GM19025 (cell line): ENCODE results near the gene DCXR.

Source experiments
- ATAC-seq: cut with Tn5 transposase; IDR thresholded peaks from one replicate; pipeline ENCODE4 v1.9.1; 2021; ENCODE audit warnings: mild to moderate bottlenecking, low read depth, moderate library complexity; ENCODE audit not compliant: unreplicated experiment

DCXR gene

DNA sequence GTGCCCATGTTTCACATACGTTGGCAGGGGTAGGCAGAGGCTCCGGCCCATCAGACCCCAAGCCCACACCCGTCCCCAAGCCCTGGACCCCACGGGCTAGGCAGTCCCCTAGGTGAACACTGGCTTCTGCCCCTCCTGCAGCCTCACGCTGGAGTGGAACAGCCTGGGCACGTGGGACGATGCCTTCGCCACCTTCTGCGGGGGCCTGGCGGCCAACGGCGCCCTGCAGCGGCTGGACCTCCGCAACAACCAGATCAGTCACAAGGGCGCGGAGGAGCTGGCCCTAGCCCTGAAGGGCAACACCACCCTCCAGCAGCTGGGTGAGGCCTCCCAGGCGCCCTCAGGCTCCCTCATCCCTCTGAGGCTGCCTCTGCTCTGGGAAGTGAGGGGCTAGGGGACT, 12.6 kb downstream of the DCXR start:
- ATAC-seq: no peak

GRCh38 chr17:82023447-82024241, 13.9 kb downstream of the DCXR start:
- peak; percentile 6 for ATAC-seq

GRCh38 chr17:82022981-82023446, 14.5 kb downstream of the DCXR start, which contains the start of gene LRRC45:
Gene LRRC45, plus strand, starts transcription at chr17:82023305. Its CDS starts 339 bp downstream, at chr17:82023644.
- ATAC-seq: peak; percentile 89

DNA sequence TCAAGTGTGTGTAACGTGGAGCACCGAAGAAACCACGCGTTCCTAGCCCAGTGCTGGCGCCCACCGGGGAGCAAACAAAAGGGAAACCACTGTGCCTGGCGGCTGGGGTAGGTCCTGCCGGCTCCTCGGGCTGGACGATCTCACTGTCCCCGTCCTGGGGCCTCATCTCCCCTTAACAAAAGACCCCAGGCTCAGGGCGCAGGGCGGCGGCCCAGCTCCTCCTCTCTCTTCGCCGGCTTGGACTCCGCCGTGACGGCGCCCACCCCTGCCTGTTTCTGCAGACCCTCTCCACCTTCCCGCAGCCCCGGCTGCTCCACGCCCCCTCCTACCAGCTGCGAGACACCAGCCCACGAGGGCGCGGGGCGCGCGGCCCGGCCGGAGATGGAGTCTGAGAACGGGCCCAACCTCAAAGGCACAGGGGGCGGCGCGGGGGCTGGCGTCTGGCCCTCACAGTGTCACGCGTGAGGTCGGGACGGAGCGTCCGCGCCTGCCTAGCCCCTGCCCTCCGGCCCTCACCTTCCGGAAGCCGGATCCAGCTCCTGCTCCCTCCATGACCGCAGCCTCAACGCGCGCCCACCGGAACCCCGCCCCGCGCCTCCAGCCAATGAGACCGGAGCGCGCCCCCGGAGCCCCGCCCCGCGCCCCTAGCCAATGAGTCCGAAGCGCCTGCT, 15.1 kb downstream of the DCXR start, which contains the start of gene CENPX:
CENPX (minus strand) TSS at position 569 of the 671 bp plus-strand sequence; CDS start at position 552, 17 bp downstream.
- ATAC-seq: no peak

GRCh38 chr17:82021900-82022309, 15.6 kb downstream of the DCXR start:
- no peak for ATAC-seq

GRCh38 chr17:82021107-82021899, 16.2 kb downstream of the DCXR start:
- ATAC-seq: no peak

GRCh38 chr17:82020572-82021106, 16.9 kb downstream of the DCXR start:
- ATAC-seq: no peak

DNA sequence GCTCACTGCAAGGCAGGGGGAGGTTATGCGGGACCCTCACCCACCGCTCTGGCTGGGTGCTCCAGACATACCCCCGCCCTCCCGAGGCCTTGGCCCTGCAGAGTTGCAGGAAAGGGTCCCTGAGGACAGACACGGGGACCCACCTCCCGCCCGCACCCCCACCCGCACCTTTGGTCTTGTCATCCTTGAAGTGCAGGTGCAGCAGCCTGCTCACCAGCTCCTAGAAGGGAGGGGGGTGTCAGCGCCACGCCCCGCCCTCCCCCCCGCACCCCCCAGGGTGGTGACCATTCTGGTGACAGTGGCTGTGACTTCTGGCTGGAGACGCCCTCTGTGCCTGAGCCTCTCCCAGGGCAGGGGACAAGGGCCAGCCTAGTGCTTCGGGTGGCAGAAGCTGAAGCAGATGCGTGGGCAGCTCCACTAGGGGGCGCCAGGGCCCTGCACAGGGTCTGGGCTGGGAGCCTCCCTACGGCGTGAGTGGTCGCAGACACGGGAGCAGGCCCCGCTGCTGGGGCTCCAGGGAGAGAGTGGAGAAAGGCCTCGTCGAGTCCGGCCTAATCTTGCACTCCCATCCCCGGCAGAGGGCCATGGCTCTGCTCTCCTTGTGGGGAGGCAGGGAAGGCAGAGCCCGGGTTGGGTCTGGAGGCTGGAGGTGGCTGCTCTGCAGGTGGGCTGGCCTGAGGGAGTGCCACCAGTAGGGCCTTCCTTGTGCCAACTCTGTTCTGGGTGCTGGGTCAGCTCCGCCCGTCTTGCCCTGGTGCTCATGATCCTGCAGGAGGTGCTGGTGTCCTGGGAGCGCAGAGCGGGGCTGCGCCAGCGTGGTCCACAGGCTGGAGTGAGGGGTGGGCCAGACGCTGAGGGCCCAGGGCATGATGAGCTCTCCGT, 17.6 kb downstream of the DCXR start:
- ATAC-seq: no peak

DNA sequence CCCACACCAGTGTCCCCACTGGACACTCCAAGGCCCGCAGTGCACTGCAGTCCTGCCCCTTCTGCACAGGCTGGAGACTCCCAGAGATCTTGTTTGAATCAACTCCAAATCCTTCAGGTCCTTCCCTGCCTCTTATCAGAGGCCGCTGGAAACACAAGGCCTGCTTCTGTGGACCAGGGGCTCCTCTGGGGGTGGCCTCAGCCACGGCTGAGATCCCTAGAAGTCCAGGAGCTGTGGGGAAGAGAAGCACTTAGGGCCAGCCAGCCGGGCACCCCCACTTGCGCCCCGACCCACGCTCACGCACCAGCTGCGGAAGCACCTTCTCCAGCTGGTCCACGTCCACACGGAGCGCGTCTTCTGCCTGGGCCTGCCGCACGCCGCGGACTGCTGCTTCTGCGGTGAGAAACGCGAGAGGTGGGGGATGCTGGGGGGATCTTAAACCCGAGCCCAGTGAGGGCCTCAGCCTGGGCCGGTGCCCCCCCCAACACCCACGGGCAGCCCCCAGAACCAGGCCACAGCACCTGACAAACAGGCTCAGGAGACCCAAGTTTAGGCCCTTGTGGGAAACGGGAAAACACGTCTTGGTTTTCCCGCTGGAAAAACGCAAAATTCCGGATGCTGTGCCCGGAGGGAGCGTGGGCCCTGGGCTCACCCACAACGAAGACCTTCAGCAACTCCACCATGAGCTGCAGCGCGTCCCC, 18.4 kb downstream of the DCXR start:
- no peak for ATAC-seq

DNA sequence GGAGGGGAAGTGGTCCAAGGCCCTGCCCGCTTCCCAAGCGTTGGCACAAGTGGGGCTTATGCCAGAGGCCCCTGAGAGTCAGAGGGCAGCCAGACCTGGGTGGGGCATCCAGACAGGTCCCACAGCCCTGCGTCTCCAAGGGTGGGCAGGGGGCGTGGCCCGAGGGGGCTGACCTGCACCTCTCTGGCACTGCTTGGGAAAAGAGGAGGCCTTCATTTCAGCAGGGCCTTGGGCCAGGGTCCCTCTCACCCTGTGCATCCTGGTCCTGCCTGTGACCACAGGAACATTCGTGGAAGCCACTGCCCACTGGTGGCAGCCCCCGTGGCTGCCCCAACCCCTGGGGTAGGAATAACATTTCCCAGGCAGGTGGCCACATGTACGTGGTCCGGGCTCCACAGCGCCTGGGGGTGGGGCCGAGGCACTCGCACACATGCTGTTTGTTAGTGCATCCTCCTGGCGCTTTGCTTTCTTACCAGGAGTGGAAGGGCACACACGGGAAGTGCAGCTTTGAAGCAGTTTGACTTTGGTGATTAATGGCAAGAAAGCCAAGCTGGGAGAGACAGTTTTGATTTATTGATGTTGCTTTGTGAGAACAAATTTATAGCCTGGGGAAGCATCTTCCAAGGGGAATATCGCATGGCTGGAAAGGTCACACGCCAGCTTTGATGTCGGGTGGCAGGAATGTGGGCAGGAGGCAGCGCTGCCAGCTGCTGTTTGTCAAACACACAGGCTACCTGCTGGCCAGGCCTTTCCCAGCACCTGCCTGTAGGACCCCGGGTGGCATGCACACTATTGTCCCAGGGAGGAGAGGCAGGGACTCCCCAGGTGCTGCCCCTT, 19.1 kb downstream of the DCXR start:
- no peak for ATAC-seq

GRCh38 chr17:82017612-82018151, 19.8 kb downstream of the DCXR start:
- ATAC-seq: no peak

- no peak for ATAC-seq
These were observed 20.5 kb downstream of the DCXR start for GRCh38 chr17:82016875-82017459.

GRCh38 chr17:82016061-82016874, 21.2 kb downstream of the DCXR start:
- ATAC-seq: no peak

GRCh38 chr17:82015311-82015971, 22.1 kb downstream of the DCXR start:
- ATAC-seq: no peak

- ATAC-seq: no peak
These were observed 22.6 kb downstream of the DCXR start for GRCh38 chr17:82014971-82015310.

GRCh38 chr17:82014432-82014831, 23.1 kb downstream of the DCXR start:
- no peak for ATAC-seq
